GM10266 (cell line): ENCODE results near the gene PAMR1.
A peak's percentile ranks its signal among the peaks of the same experiment; 100 is the strongest.

Experiments used
- DNase-seq: peaks from one replicate; pipeline ENCODE4 v3.0.0; 2012; ENCODE audit errors: extremely low spot score
- TF ChIP-seq, protein P1 (sequence below): IDR thresholded peaks from 2 replicates; pipeline ENCODE4 v1.5.1; 2012; ENCODE audit warnings: mild to moderate bottlenecking, low read depth; ENCODE audit not compliant: control insufficient read depth, insufficient read depth; ENCODE audit errors: missing control alignments

The PAMR1 gene

DNA sequence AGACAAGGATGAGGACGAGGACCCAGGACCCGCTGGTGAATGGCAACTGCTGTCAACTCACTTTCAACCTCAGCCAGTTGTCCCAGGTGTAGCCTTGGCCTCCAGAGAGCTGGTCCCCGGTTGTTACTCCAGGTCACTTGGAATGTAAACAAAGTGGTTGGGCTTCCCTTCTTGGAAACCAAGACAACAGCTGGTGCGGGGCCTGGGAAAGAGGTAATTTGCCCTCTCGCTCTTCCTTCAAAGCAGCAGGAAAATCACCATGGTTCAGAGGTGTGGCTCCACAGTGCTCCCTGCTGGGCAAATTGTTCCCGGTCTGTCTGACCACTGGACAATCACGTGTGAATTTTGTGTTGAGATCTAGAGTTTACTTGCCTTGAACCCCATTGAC lies 121.0 kb downstream of the PAMR1 start:
- TF ChIP-seq, protein P1, sequence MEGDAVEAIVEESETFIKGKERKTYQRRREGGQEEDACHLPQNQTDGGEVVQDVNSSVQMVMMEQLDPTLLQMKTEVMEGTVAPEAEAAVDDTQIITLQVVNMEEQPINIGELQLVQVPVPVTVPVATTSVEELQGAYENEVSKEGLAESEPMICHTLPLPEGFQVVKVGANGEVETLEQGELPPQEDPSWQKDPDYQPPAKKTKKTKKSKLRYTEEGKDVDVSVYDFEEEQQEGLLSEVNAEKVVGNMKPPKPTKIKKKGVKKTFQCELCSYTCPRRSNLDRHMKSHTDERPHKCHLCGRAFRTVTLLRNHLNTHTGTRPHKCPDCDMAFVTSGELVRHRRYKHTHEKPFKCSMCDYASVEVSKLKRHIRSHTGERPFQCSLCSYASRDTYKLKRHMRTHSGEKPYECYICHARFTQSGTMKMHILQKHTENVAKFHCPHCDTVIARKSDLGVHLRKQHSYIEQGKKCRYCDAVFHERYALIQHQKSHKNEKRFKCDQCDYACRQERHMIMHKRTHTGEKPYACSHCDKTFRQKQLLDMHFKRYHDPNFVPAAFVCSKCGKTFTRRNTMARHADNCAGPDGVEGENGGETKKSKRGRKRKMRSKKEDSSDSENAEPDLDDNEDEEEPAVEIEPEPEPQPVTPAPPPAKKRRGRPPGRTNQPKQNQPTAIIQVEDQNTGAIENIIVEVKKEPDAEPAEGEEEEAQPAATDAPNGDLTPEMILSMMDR = peak; percentile 53
- no peak for DNase-seq

DNA sequence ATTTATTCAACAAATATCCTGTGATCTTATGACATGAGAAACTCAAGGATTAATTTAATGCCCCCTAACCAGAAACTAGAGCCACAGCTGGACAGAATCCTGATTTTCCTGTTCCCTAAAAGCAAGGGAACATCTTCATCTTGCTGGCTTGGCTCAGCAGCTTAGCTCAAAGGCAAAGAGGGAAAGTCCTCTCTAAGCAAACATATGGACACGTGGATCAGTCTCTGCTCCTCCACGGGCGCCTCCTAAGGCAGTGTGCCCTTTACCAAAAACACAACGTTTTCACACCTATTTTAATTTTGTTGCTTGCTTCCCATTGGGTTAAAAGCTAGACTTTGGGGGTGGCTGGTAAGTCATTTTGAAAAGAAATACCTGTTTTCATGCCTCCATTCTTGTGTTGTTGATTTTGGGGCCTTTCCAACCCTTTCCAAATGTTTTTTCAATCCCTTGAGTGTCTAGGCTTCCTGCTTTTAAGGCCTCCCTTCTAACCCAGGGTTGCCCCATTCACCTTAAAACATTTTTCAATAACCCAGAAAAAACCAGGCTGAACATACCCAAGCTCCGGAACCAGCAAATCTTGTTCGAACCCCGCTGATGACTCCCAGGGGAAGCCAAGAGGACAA lies 121.5 kb downstream of the PAMR1 start:
- DNase-seq = no peak
- TF ChIP-seq, protein P1 = no peak

DNA sequence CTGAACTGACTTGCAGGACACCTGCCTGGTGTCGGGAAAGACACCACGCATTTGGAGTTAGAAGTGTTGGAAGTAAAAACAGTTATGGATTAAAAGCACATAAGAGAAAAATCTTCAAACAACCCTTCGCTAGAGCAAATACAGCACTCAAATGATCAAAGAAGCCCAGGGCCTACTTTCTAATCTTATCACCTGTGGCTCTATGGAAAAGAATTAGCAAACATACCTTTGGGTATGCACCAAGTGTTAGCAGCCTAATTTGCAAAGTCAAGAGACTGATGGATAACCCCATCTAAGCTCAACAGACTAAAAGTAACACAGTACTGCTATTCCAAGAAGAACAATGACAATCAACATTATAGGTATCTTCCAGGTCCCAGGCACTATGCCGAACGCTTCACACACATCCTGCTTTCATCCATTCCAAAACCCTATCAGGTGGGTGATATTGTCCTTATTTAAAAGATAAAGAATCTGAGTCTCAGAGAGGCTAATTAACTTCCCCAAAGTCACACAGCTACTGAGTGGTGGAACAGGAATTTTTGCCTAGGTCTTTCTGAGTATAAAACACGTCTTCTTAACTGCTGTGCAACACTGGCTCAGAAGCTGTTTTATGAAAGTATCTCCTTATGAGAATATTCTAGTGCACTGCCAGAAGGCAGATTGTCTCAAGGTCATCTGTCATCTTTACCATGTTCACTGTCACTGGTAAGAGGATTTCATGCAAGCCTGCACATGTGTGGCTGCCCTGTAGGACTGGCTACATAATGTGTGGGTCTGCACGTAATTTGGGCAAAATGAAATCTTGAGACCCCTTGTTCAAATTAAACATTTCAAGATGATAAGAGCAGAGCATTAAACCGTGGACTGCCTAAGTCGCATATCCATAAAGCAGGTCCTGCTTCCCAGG lies 122.4 kb downstream of the PAMR1 start:
- no peak for DNase-seq
- TF ChIP-seq, protein P1 = no peak

DNA sequence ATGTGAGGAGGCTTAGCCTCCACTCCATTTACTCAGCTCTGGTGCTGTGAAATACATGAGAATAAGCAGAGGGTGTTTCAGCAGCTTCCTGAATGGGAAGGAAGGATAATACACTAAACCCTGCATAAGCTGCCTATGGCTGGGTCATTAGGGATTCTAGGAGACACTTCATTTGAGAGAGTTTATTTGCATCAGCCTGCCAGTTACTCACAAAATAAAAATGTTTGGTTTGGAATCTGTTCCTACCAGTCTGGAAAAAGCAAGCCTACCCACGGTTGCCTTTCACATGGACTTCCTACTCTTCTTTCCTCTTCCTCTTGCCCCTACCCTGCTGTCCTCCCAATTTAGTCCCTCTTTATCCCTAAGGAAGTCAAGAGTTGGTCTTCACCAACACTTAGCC lies 126.5 kb downstream of the PAMR1 start:
- TF ChIP-seq, protein P1 = no peak
- no peak for DNase-seq

DNA sequence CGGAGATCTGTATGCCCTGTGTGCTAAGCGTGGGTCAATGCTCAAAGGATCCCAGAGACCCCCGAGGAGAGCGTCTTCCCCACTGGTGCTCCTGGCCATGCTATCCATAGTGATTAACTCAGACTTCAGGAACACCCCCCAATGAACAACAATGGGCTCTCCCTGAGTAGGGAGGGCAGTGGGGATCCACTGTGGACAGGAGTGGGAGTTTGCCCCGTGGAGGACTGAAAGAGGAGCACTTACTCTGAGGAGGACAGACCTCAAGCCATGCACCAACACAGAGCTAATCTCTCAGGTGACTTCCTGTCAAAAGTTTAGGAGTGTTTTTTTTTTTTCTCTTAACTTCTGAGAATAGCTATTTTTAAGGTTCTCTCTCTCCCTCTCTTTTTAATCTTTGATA lies 130.5 kb downstream of the PAMR1 start:
- TF ChIP-seq, protein P1 = no peak
- DNase-seq = no peak

DNA sequence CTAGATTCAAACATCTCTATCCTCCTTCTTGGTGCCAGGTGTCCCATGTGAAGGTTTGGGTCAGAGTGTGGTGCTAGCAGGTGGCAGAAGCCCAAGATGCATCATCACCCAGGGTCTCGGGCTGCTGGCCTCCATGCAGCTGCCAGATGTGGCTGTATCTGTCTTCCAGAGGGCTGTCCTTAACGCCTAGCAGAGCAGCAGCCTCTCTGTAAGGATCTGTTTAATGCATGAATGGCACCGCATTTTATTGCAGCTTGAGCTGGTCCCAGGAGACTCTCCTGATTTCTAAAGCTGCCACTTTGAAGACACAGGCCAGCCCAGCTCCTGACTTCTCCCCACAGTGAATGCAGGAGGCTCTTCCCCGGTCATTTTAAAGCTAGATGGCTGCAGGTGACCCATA lies 132.3 kb downstream of the PAMR1 start:
- TF ChIP-seq, protein P1 = no peak
- no peak for DNase-seq

DNA sequence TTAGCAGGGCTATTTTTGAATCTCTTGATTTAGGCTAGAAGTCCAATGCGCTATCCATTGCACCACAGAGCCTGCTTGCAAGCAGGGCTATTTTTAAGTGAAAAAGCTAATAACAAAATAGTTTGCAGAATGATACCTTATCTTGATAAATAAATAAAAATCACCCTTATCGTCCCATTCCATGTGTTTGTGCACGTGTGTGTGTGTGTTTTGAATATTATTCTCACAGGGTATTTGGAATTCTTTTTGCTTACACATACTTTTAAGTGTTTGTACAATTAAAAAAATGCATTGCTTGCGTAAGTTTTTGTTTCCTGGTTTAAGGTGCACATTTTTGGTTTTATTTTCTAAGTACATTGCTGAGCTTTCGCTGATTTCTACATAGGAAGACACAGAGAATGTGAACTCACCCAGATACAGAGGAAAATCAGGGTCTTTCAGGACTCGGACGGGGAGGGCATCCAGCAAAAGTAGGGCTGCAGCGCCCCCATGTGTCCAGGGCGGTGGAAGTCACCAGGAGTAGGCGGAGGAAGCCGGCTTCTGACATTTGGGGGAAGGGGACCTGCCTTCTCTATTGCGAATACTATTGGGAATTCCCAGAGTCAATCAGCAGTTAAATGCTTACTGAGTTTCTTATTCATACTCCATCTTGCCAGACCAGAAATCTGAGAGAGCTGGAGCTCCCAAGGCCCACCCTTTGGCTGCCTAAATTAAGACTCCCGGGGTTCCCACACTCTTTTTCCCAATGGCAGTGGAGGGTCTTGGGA lies 133.3 kb downstream of the PAMR1 start:
- TF ChIP-seq, protein P1 = peak; percentile 91
- peak; percentile 72 for DNase-seq
